Aorta (tissue), 5 donors: ENCODE measurements around the gene ANXA6. TPM values are rescaled to one million over a fixed set of nuclear protein-coding genes. Genes with fewer than 3 reads are reported as not detected.
A peak's percentile ranks its signal among the peaks of the same experiment; 100 is the strongest.

Experiments
- ATAC-seq: fragments of 200-7000 bp; cut with Tn5 transposase; one replicate; pipeline ENCODE4 v1.9.1; 2022; ENCODE audit warnings: moderate library complexity; ENCODE audit not compliant: low FRiP score
- DNase-seq, 2 donors: peaks; one replicate each; pipeline ENCODE4 v3.0.0-alpha.2; 2020
- H3K27ac ChIP-seq, 2 donors: one replicate each; pipeline ENCODE4 v1.5.1; 2013; ENCODE audit warnings: low read length in 2 of 2, mild to moderate bottlenecking in 2 of 2, moderate library complexity in 2 of 2, control low read depth in 1 of 2, inconsistent platforms in 1 of 2, low read depth in 1 of 2
- H3K27me3 ChIP-seq, 2 donors: one replicate each; pipeline ENCODE4 v1.6.1; 2013; ENCODE audit warnings: control low read depth in 1 of 2, low read length in 1 of 2, mild to moderate bottlenecking in 1 of 2, moderate library complexity in 1 of 2; ENCODE audit not compliant: insufficient read depth in 2 of 2, control insufficient read depth in 1 of 2
- H3K36me3 ChIP-seq, 2 donors: one replicate each; pipeline ENCODE4 v1.6.1; 2013; ENCODE audit warnings: control low read depth in 1 of 2, low read length in 1 of 2, mild to moderate bottlenecking in 1 of 2; ENCODE audit not compliant: insufficient read depth in 2 of 2, control insufficient read depth in 1 of 2
- H3K4me1 ChIP-seq, 2 donors: one replicate each; pipeline ENCODE4 v1.6.1; 2013; ENCODE audit warnings: low read length in 2 of 2, control low read depth in 1 of 2, mild to moderate bottlenecking in 1 of 2, moderate library complexity in 1 of 2; ENCODE audit not compliant: insufficient read depth in 2 of 2, control insufficient read depth in 1 of 2
- H3K4me3 ChIP-seq, 2 donors: one replicate each; pipeline ENCODE4 v1.5.1; 2013; ENCODE audit warnings: low read length in 2 of 2, control low read depth in 1 of 2, mild to moderate bottlenecking in 1 of 2
- H3K9me3 ChIP-seq: one replicate; pipeline ENCODE4 v1.6.1; 2013; ENCODE audit warnings: mild to moderate bottlenecking, low read length; ENCODE audit not compliant: control insufficient read depth
- WGBS, 2 donors: extraction: QIAGEN DNeasy Blood & Tissue Kit; methylation state at CpG; one replicate each; pipeline ENCODE4 v1.1.7; 2013; 5-methylcytosine and 5-hydroxymethylcytosine counted together
- intact Hi-C, 2 donors: fragments of 100-400 bp; cut with DNase I; formaldehyde crosslinking; loops; one replicate each; pipeline versions ENCODE4 v1.14.2 to v1.15.0; 2022
- polyA plus RNA-seq, 2 donors: library from polyadenylated mRNA; stranded (reverse); fragments of 200-250 nt; gene quantifications; one replicate each; pipeline ENCODE4 v1.2.3, GENCODE V29; 2013
- total RNA-seq, 2 donors: library from RNA; stranded (reverse); fragmentation: NEBNext Ultra II Directional; extraction: Animal tissue kit (Norgen Biotek cat#: 25700); gene quantifications; one replicate each; pipeline ENCODE4 v1.2.1, GENCODE V29; 2021
- donor health status: healthy with polysubstance abuse.
- donor health status: Bipolar disorder and iron deficiency.
- donor health status: DM: no; HTN: no; CAD: no.
- donor health status: DM: no; HTN: no; CAD: no.
- donor health status: DM: yes; HTN: yes; CAD: no.

The ANXA6 gene
- total and polyA plus RNA-seq, 4 donors = 93.4 to 284 (median 232) TPM

- peaks cover 0 to 4% of the 10 kb centered on the region in 2 donors for H3K36me3 ChIP-seq
- ATAC-seq (no peak), DNase-seq (no peak)
- H3K4me1 ChIP-seq = no peaks in the 10 kb centered on the region
- no peaks in the 10 kb centered on the region for H3K9me3 ChIP-seq
- H3K27me3 ChIP-seq = no peaks in the 10 kb centered on the region
- intact Hi-C loops = no loop called here
- H3K4me3 ChIP-seq = no peak overlapping the region
- H3K27ac ChIP-seq = no peak overlapping the region
- 73 to 75% methylated on average over 4 of the region's 4 CpGs for WGBS, 2 donors
Observed at GRCh38 chr5:151098768-151099121, 58.8 kb downstream of the ANXA6 start.

GRCh38 chr5:151097820-151098767, 59.5 kb downstream of the ANXA6 start:
- Histone ChIP-seq H3K9me3 (no peaks in the 10 kb centered on the region), H3K4me3 (no peak overlapping the region), H3K27me3 (no peaks in the 10 kb centered on the region), H3K36me3 (peaks cover 0 to 2% of the 10 kb centered on the region in 2 donors), H3K4me1 (no peaks in the 10 kb centered on the region), H3K27ac (no peak overlapping the region)
- no peak for ATAC-seq
- intact Hi-C loops = no loop called here
- WGBS, 2 donors = 74 to 78% methylated on average over 16 of the region's 16 CpGs
- DNase-seq = no peak

- no peaks in the 10 kb centered on the region for H3K9me3 ChIP-seq
- intact Hi-C loops = no loop called here
- H3K4me1 ChIP-seq = no peaks in the 10 kb centered on the region
- no peak overlapping the region for H3K27ac ChIP-seq
- no peaks in the 10 kb centered on the region for H3K27me3 ChIP-seq
- 80 to 89% methylated on average over 6 of the region's 6 CpGs for WGBS, 2 donors
- H3K4me3 ChIP-seq = no peak overlapping the region
- no peak for ATAC-seq
- no peak for DNase-seq
- peaks cover 0 to 2% of the 10 kb centered on the region in 2 donors for H3K36me3 ChIP-seq
Observed at GRCh38 chr5:151097061-151097460, 60.5 kb downstream of the ANXA6 start.

GRCh38 chr5:151096001-151096373, 61.6 kb downstream of the ANXA6 start:
- DNase-seq (no peak), ATAC-seq (no peak)
- Histone ChIP-seq H3K27me3 (no peaks in the 10 kb centered on the region), H3K36me3 (no peaks in the 10 kb centered on the region), H3K27ac (no peak overlapping the region), H3K9me3 (no peaks in the 10 kb centered on the region), H3K4me1 (no peaks in the 10 kb centered on the region), H3K4me3 (no peak overlapping the region)
- WGBS, 2 donors = 75 to 83% methylated on average over 6 of the region's 6 CpGs
- intact Hi-C loops = no loop called here

- intact Hi-C loops = no loop called here
- Histone ChIP-seq H3K4me1 (no peaks in the 10 kb centered on the region), H3K27ac (no peak overlapping the region), H3K4me3 (no peak overlapping the region), H3K27me3 (no peaks in the 10 kb centered on the region), H3K9me3 (no peaks in the 10 kb centered on the region), H3K36me3 (no peaks in the 10 kb centered on the region)
- ATAC-seq = peak; percentile 38
- 49 to 51% methylated on average over 5 of the region's 5 CpGs for WGBS, 2 donors
- DNase-seq = no peak
Observed at GRCh38 chr5:151095341-151096000, 62.1 kb downstream of the ANXA6 start.

GRCh38 chr5:151094852-151095245, 62.7 kb downstream of the ANXA6 start:
- H3K4me1 ChIP-seq = no peaks in the 10 kb centered on the region
- H3K27me3 ChIP-seq = no peaks in the 10 kb centered on the region
- ATAC-seq (peak; percentile 40), DNase-seq (no peak)
- H3K27ac ChIP-seq = no peak overlapping the region
- no peaks in the 10 kb centered on the region for H3K36me3 ChIP-seq
- no peaks in the 10 kb centered on the region for H3K9me3 ChIP-seq
- no peak overlapping the region for H3K4me3 ChIP-seq
- WGBS, 2 donors = 16 to 19% methylated on average over 8 of the region's 8 CpGs
- intact Hi-C loops = no loop called here

GRCh38 chr5:151094030-151094851, 63.3 kb downstream of the ANXA6 start:
- no peaks in the 10 kb centered on the region for H3K9me3 ChIP-seq
- ATAC-seq (peak; percentile 19), DNase-seq (no peak)
- no peak overlapping the region for H3K4me3 ChIP-seq
- no peaks in the 10 kb centered on the region for H3K36me3 ChIP-seq
- H3K27me3 ChIP-seq = no peaks in the 10 kb centered on the region
- H3K4me1 ChIP-seq = no peaks in the 10 kb centered on the region
- WGBS, 2 donors = 40 to 46% methylated on average over 12 of the region's 12 CpGs
- H3K27ac ChIP-seq = peak overlapping the region in 1 of 2 donors; percentile 1
- intact Hi-C loops = no loop called here

GRCh38 chr5:151093476-151093889, 64.1 kb downstream of the ANXA6 start:
- whole genome bisulfite sequencing, 2 donors = 33 to 40% methylated on average over 2 of the region's 2 CpGs
- Histone ChIP-seq H3K4me3 (no peak overlapping the region), H3K4me1 (no peaks in the 10 kb centered on the region), H3K9me3 (no peaks in the 10 kb centered on the region), H3K36me3 (no peaks in the 10 kb centered on the region), H3K27me3 (no peaks in the 10 kb centered on the region), H3K27ac (no peak overlapping the region)
- ATAC-seq (peak; percentile 67), DNase-seq (no peak)
- intact Hi-C loops = no loop called here
